Coronary artery (tissue), 2 donors: ENCODE data around the gene P4HA2.

Experiments used
- DNase-seq: peaks from one replicate; pipeline ENCODE4 v3.0.0-alpha.2; 2017; ENCODE audit warnings: low spot score
- H3K27ac ChIP-seq, 2 donors: fragments of 200-600 bp; sonication (generic); one replicate each; pipeline ENCODE4 v1.5.1; 2016 to 2019
- H3K4me3 ChIP-seq: fragments of 200-600 bp; sonication (generic); 2 replicates; pipeline ENCODE4 v1.5.1; 2016; ENCODE audit warnings: mild to moderate bottlenecking, moderate library complexity
- CTCF ChIP-seq: fragments of 200-600 bp; sonication (generic); IDR thresholded peaks from one replicate; pipeline ENCODE4 v1.5.1; 2019; ENCODE audit warnings: antibody characterized with exemption

The P4HA2 gene

DNA sequence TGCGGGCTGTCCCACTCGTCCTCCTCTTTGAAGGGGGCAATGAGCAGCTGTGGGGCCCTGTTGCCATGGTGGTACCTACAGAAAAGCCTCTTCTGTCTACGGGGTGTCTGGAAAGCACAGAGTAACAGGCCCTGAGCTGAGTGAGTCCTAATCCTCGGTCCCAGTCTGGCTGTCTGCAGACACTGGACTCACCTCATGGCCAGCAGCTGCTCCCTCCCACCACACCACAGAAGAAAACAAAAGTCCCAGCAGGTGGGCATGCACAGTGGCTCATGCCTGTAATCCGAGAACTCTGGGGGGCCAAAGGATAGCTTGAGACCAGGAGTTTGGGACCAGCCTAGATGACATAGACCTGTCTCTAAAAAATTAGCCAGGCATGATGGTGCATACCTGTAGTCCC is 19.9 kb downstream of the P4HA2 start:
- no peak for DNase-seq
- H3K27ac ChIP-seq = no peak overlapping the region
- no peak overlapping the region for H3K4me3 ChIP-seq
- TF ChIP-seq CTCF = no peak

GRCh38 chr5:132206782-132207181 is 20.9 kb downstream of the P4HA2 start:
- Histone ChIP-seq H3K4me3 (no peak overlapping the region), H3K27ac (no peak overlapping the region)
- TF ChIP-seq CTCF = no peak
- no peak for DNase-seq

- TF ChIP-seq CTCF = no peak
- H3K27ac ChIP-seq = peak overlapping the region in 1 of 2 donors; percentile 28
- H3K4me3 ChIP-seq = no peak overlapping the region
- DNase-seq = no peak
Observed at GRCh38 chr5:132205385-132206125, 22.1 kb downstream of the P4HA2 start.

DNA sequence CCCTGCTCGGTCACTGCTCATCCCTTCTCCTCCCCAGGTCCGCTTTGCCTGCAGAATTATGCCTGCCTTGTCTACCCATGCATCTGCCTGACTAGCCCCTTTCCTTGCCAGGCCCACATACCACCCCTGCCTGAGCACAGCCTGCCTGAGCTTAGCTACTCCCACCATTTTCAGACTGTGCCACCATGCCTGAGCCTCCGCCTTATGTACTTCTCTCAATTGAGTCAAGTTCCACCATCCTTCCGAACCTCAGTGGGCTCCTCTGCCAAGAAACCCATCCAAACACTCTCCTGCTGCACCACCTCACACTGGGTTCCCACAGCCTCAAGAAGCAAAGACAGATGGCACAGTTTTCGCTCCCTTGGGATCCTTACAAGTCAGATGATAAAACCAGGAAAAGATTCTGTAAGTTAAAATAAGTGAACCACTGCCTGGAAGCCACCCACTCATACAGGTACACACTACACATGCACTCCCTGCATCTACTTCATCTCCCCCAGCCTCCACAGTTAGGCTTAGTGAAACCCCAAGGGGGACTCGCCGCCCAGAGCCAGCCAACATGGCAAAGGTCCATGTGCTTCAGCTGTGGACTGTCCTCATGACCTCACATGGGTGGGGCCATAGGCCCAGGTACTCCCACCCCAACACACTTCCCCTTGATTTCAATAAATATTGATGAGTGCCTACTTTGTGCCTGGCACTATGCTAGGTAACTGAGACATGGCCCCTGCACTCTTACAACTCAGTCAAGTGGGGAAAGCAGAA is 23.1 kb downstream of the P4HA2 start:
- DNase-seq = no peak
- no peak for TF ChIP-seq CTCF
- Histone ChIP-seq H3K4me3 (no peak overlapping the region), H3K27ac (no peak overlapping the region)

- no peak overlapping the region for H3K27ac ChIP-seq
- no peak for DNase-seq
- no peak overlapping the region for H3K4me3 ChIP-seq
- no peak for TF ChIP-seq CTCF
Observed at GRCh38 chr5:132203916-132204315, 23.7 kb downstream of the P4HA2 start.

- no peak overlapping the region for H3K27ac ChIP-seq
- no peak for TF ChIP-seq CTCF
- no peak for DNase-seq
- H3K4me3 ChIP-seq = no peak overlapping the region
Observed at GRCh38 chr5:132203464-132203818, 24.2 kb downstream of the P4HA2 start.
